HG02852 (cell line): Measurements from ENCODE around the gene C15orf39.
A peak's percentile ranks its signal among the peaks of the same experiment; 100 is the strongest.

ENCODE experiments used
- ATAC-seq: cut with Tn5 transposase; IDR thresholded peaks from one replicate; pipeline ENCODE4 v1.9.1; 2021; ENCODE audit warnings: mild to moderate bottlenecking, moderate library complexity; ENCODE audit not compliant: unreplicated experiment

The C15orf39 gene

GRCh38 chr15:75195122-75195765 lies 6.4 kb upstream of the C15orf39 start:
- no peak for ATAC-seq

GRCh38 chr15:75195766-75196241 lies 5.9 kb upstream of the C15orf39 start:
- ATAC-seq = no peak

- no peak for ATAC-seq
Measured at GRCh38 chr15:75197062-75197630, 4.5 kb upstream of the C15orf39 start.

GRCh38 chr15:75198560-75199356 lies 2.9 kb upstream of the C15orf39 start:
- ATAC-seq = no peak

GRCh38 chr15:75199357-75199940 lies 2.2 kb upstream of the C15orf39 start:
- ATAC-seq = no peak

GRCh38 chr15:75200391-75200764 lies 1.3 kb upstream of the C15orf39 start:
- no peak for ATAC-seq

- no peak for ATAC-seq
Measured at GRCh38 chr15:75200765-75201615, 692 bp upstream of the C15orf39 start.

- peak; percentile 36 for ATAC-seq
Measured at GRCh38 chr15:75202251-75203016, 752 bp downstream of the C15orf39 start.

GRCh38 chr15:75203017-75203907 lies 1.6 kb downstream of the C15orf39 start:
- ATAC-seq = no peak

- no peak for ATAC-seq
Measured at GRCh38 chr15:75203908-75204263, 2.2 kb downstream of the C15orf39 start.

GRCh38 chr15:75204340-75205063 lies 2.8 kb downstream of the C15orf39 start:
- ATAC-seq = no peak

- ATAC-seq = no peak
Measured at GRCh38 chr15:75205064-75205395, 3.3 kb downstream of the C15orf39 start.

- ATAC-seq = no peak
Measured at GRCh38 chr15:75206006-75206405, 4.3 kb downstream of the C15orf39 start.

GRCh38 chr15:75206803-75207617 lies 5.3 kb downstream of the C15orf39 start:
- no peak for ATAC-seq

GRCh38 chr15:75207618-75208500 lies 6.2 kb downstream of the C15orf39 start:
- ATAC-seq = no peak

- no peak for ATAC-seq
Measured at GRCh38 chr15:75208501-75209288, 7.0 kb downstream of the C15orf39 start.
